ENCODE data around the gene CCDC47.
"Not testable (repeated sequence)": the region's sequence is repeated elsewhere in the genome, so short reads cannot be mapped to it uniquely, and the experiment has no call there.

CCDC47 gene

DNA sequence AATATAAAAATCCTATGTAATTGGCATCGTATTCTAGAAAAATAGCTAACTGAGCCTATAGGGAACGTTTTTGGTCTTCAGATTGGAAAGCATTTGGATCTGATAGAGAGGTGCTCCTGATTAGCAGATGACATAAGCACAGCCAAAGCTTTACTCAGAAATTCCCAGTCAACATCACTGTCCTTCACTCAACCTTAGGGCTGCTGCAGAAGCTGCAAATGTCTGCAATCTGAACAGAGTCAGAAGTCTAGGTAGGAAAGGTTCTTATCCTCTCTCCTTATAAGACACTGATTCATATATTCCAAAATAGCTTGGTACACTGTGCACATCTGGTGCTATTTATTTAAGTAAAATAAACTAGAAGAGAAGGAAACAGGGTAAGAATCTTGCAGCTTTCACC lies 51.0 kb downstream of the CCDC47 start:
- TF ChIP-seq, protein P1, sequence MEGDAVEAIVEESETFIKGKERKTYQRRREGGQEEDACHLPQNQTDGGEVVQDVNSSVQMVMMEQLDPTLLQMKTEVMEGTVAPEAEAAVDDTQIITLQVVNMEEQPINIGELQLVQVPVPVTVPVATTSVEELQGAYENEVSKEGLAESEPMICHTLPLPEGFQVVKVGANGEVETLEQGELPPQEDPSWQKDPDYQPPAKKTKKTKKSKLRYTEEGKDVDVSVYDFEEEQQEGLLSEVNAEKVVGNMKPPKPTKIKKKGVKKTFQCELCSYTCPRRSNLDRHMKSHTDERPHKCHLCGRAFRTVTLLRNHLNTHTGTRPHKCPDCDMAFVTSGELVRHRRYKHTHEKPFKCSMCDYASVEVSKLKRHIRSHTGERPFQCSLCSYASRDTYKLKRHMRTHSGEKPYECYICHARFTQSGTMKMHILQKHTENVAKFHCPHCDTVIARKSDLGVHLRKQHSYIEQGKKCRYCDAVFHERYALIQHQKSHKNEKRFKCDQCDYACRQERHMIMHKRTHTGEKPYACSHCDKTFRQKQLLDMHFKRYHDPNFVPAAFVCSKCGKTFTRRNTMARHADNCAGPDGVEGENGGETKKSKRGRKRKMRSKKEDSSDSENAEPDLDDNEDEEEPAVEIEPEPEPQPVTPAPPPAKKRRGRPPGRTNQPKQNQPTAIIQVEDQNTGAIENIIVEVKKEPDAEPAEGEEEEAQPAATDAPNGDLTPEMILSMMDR (IDR thresholded peaks at IDR 0.05; ENCODE audit: borderline replicate concordance, extremely low read depth, low read length, poor library complexity, severe bottlenecking): no peak
- no peak for TF ChIP-seq EZH2 (IDR thresholded peaks at IDR 0.05; ENCODE audit: borderline replicate concordance, low read depth, low read length, severe bottlenecking)
- H4K20me1 ChIP-seq (ENCODE audit: insufficient read depth, low read length): no peaks in the 10 kb centered on the region
- no peak overlapping the region for H3K4me3 ChIP-seq (ENCODE audit: low read depth in 1 of 2, low read length in 2 of 2)
- H3K36me3 ChIP-seq (ENCODE audit: insufficient read depth, low read length): peaks cover 31% of the 10 kb centered on the region; the same call in 1 of the 2 replicates
- no peak overlapping the region for H3K4me2 ChIP-seq (ENCODE audit: insufficient read depth, low read length)
- no peaks in the 10 kb centered on the region for H3K27me3 ChIP-seq (ENCODE audit: insufficient read depth, low read length, poor library complexity)
- H3K27ac ChIP-seq (ENCODE audit: low read length): no peak overlapping the region
- DNase-seq (no peak), ATAC-seq (ENCODE audit: insufficient read depth, low read depth) (no peak)
- H3K79me2 ChIP-seq (ENCODE audit: insufficient read depth, low read length): no peaks in the 10 kb centered on the region
- no peaks in the 10 kb centered on the region for H3K4me1 ChIP-seq (ENCODE audit: insufficient read depth, low read length)
- H3K9me3 ChIP-seq (ENCODE audit: insufficient read depth, low read length, severe bottlenecking): no peaks in the 10 kb centered on the region
- H2AFZ ChIP-seq (ENCODE audit: low read depth, low read length): no peak overlapping the region
- no peak overlapping the region for H3K9ac ChIP-seq (ENCODE audit: low read depth, low read length)

DNA sequence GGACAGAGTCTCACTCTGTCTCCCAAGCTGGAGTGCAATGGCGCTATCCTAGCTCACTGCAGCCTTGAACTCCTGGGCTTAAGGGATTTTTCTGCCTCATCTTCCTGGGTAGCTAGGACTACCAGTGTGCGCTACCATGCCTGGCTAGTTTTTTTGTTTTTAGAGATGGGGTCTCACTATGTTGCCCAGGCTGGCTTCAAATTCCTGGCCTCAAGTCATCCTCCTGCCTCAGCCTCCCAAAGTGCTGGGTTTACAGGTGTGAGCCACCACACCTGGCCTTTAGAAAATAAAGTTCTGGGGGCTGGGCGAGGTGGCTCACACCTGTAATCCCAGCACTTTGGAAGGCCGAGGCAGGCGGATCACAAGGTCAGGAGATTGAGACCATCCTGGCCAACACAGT lies 53.2 kb downstream of the CCDC47 start:
- not testable (repeated sequence) for H3K79me2 ChIP-seq (ENCODE audit: insufficient read depth, low read length); H3K27me3 ChIP-seq (ENCODE audit: insufficient read depth, low read length, poor library complexity); H3K9me3 ChIP-seq (ENCODE audit: insufficient read depth, low read length, severe bottlenecking); DNase-seq; H3K9ac ChIP-seq (ENCODE audit: low read depth, low read length); H4K20me1 ChIP-seq (ENCODE audit: insufficient read depth, low read length); H3K4me2 ChIP-seq (ENCODE audit: insufficient read depth, low read length); H3K4me3 ChIP-seq (ENCODE audit: low read depth in 1 of 2, low read length in 2 of 2); H3K27ac ChIP-seq (ENCODE audit: low read length); H2AFZ ChIP-seq (ENCODE audit: low read depth, low read length); ATAC-seq (ENCODE audit: insufficient read depth, low read depth); H3K4me1 ChIP-seq (ENCODE audit: insufficient read depth, low read length)
- peaks cover 19% of the 10 kb centered on the region; the same call in 1 of the 2 replicates for H3K36me3 ChIP-seq (ENCODE audit: insufficient read depth, low read length)

DNA sequence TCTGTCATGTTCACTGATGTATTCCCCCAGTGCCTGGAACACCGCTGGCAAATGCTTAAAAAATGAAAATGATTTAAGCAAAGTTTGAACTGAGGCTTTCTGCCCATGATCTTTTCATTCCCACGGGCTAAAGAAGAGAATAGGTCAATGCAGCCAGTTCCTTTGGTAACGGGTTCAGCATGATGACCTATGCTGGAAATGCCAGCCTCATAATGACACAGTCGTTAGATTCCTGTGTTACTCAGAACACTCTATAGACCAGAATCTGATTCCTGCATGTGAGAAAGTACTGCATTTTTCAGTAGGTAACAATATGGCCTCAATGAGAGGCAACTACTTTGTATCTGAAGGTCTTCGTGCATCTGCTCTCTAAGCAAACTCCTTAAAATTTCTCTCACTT lies 54.4 kb downstream of the CCDC47 start:
- no peak for ATAC-seq (ENCODE audit: insufficient read depth, low read depth)
- Histone ChIP-seq H3K79me2 (ENCODE audit: insufficient read depth, low read length) (no peaks in the 10 kb centered on the region), H3K36me3 (ENCODE audit: insufficient read depth, low read length) (peaks cover 17% of the 10 kb centered on the region; the same call in 1 of the 2 replicates), H3K27me3 (ENCODE audit: insufficient read depth, low read length, poor library complexity) (no peaks in the 10 kb centered on the region), H3K9me3 (ENCODE audit: insufficient read depth, low read length, severe bottlenecking) (no peaks in the 10 kb centered on the region), H3K4me2 (ENCODE audit: insufficient read depth, low read length) (no peak overlapping the region), H3K4me3 (ENCODE audit: low read depth in 1 of 2, low read length in 2 of 2) (no peak overlapping the region), H2AFZ (ENCODE audit: low read depth, low read length) (no peak overlapping the region), H3K9ac (ENCODE audit: low read depth, low read length) (no peak overlapping the region), H3K27ac (ENCODE audit: low read length) (no peak overlapping the region), H3K4me1 (ENCODE audit: insufficient read depth, low read length) (no peaks in the 10 kb centered on the region), H4K20me1 (ENCODE audit: insufficient read depth, low read length) (no peaks in the 10 kb centered on the region)
- DNase-seq: no peak
- no peak for TF ChIP-seq EZH2 (IDR thresholded peaks at IDR 0.05; ENCODE audit: borderline replicate concordance, low read depth, low read length, severe bottlenecking)
- TF ChIP-seq, protein P1 (IDR thresholded peaks at IDR 0.05; ENCODE audit: borderline replicate concordance, extremely low read depth, low read length, poor library complexity, severe bottlenecking): no peak

DNA sequence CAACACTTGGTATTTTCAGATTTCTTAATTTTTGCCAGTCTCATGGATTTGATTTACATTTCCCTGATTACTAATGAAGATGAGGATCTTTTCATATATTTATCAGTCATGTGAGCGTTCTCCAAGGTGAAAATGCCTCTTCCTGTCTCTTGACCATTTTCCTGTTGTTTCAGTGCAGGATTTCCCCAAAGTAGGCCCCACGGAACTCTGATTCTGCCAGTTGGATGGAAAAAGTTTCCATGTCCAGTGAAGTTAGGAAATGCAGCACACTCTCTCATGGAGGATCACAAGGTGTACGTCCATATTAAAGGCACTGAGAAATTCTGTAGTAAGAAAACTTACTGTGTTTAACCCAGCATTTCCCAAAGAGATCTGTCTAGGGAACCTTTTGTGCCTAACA lies 57.0 kb downstream of the CCDC47 start:
- ATAC-seq (ENCODE audit: insufficient read depth, low read depth): no peak
- peaks cover 36% of the 10 kb centered on the region for H3K36me3 ChIP-seq (ENCODE audit: insufficient read depth, low read length)
- H3K27ac ChIP-seq (ENCODE audit: low read length): no peak overlapping the region
- no peaks in the 10 kb centered on the region for H3K27me3 ChIP-seq (ENCODE audit: insufficient read depth, low read length, poor library complexity)
- no peak overlapping the region for H2AFZ ChIP-seq (ENCODE audit: low read depth, low read length)
- no peaks in the 10 kb centered on the region for H3K4me1 ChIP-seq (ENCODE audit: insufficient read depth, low read length)
- no peak overlapping the region for H3K4me3 ChIP-seq (ENCODE audit: low read depth in 1 of 2, low read length in 2 of 2)
- DNase-seq: no peak
- no peak for TF ChIP-seq EZH2 (IDR thresholded peaks at IDR 0.05; ENCODE audit: borderline replicate concordance, low read depth, low read length, severe bottlenecking)
- TF ChIP-seq, protein P1 (IDR thresholded peaks at IDR 0.05; ENCODE audit: borderline replicate concordance, extremely low read depth, low read length, poor library complexity, severe bottlenecking): no peak
- no peaks in the 10 kb centered on the region for H3K79me2 ChIP-seq (ENCODE audit: insufficient read depth, low read length)
- no peak overlapping the region for H3K4me2 ChIP-seq (ENCODE audit: insufficient read depth, low read length)
- H3K9ac ChIP-seq (ENCODE audit: low read depth, low read length): no peak overlapping the region
- no peaks in the 10 kb centered on the region for H4K20me1 ChIP-seq (ENCODE audit: insufficient read depth, low read length)
- no peaks in the 10 kb centered on the region for H3K9me3 ChIP-seq (ENCODE audit: insufficient read depth, low read length, severe bottlenecking)

All from DND-41 (cell line).